ENCODE results near the gene FER.

The FER gene

GRCh38 chr5:109126481-109126880 is 378.8 kb downstream of the FER start:
- H3K4me3 ChIP-seq (ENCODE audit: low read depth, low read length) = no peak overlapping the region
- CTCF ChIA-PET = no interaction called here
- POLR2A ChIA-PET = no interaction called here
- TF ChIP-seq CTCF (IDR thresholded peaks at IDR 0.05; ENCODE audit: insufficient read depth, low read length, missing control alignments) = no peak
- no peak for DNase-seq (ENCODE audit: low read depth, low spot score)

- CTCF ChIA-PET = no interaction called here
- POLR2A ChIA-PET = no interaction called here
- H3K4me3 ChIP-seq (ENCODE audit: low read depth, low read length) = no peak overlapping the region
- DNase-seq (ENCODE audit: low read depth, low spot score) = no peak
- TF ChIP-seq CTCF (IDR thresholded peaks at IDR 0.05; ENCODE audit: insufficient read depth, low read length, missing control alignments) = no peak
Measured at GRCh38 chr5:109136906-109137305, 389.2 kb downstream of the FER start.

GRCh38 chr5:109141222-109142200 is 393.8 kb downstream of the FER start:
- TF ChIP-seq CTCF (IDR thresholded peaks at IDR 0.05; ENCODE audit: insufficient read depth, low read length, missing control alignments) = no peak
- H3K4me3 ChIP-seq (ENCODE audit: low read depth, low read length) = no peak overlapping the region
- ChIA-PET CTCF (no interaction called here), POLR2A (interaction anchor here (0.6 kb wide), 1 partner anchor 1014 kb away, joined by 3 read pairs; no protein-coding TSS in a partner anchor)
- DNase-seq (ENCODE audit: low read depth, low spot score) = no peak

- no peak for DNase-seq (ENCODE audit: low read depth, low spot score)
- ChIA-PET CTCF (no interaction called here), POLR2A (no interaction called here)
- no peak overlapping the region for H3K4me3 ChIP-seq (ENCODE audit: low read depth, low read length)
- TF ChIP-seq CTCF (IDR thresholded peaks at IDR 0.05; ENCODE audit: insufficient read depth, low read length, missing control alignments) = no peak
Measured at GRCh38 chr5:109143031-109143430, 395.3 kb downstream of the FER start.

GRCh38 chr5:109145139-109145538 is 397.4 kb downstream of the FER start:
- CTCF ChIA-PET = no interaction called here
- no peak overlapping the region for H3K4me3 ChIP-seq (ENCODE audit: low read depth, low read length)
- no peak for DNase-seq (ENCODE audit: low read depth, low spot score)
- no peak for TF ChIP-seq CTCF (IDR thresholded peaks at IDR 0.05; ENCODE audit: insufficient read depth, low read length, missing control alignments)
- POLR2A ChIA-PET = no interaction called here

- TF ChIP-seq CTCF (IDR thresholded peaks at IDR 0.05; ENCODE audit: insufficient read depth, low read length, missing control alignments) = no peak
- no peak for DNase-seq (ENCODE audit: low read depth, low spot score)
- ChIA-PET POLR2A (no interaction called here), CTCF (no interaction called here)
- H3K4me3 ChIP-seq (ENCODE audit: low read depth, low read length) = no peak overlapping the region
Measured at GRCh38 chr5:109146591-109146990, 398.9 kb downstream of the FER start.
